ENCODE results near the gene AXL. TPM values are rescaled to one million over a fixed set of nuclear protein-coding genes. Genes with fewer than 3 reads are reported as not detected.

Gene AXL
- total RNA-seq, 1 donor from 2014 or later = 20.9 TPM

- Mint-ChIP-seq H3K4me1 (ENCODE audit: unreplicated experiment) (peaks cover 35% of the 10 kb centered on the region), H3K27ac (peak overlapping the region; percentile 96), H3K4me3 (peak overlapping the region; percentile 100), H3K27me3 (no peaks in the 10 kb centered on the region), H3K36me3 (peaks cover 11% of the 10 kb centered on the region), H3K9me3 (no peaks in the 10 kb centered on the region)
- TF ChIP-seq CTCF (conservative IDR thresholded peaks at IDR 0.05) = no peak
- no peak for DNase-seq (ENCODE audit: extremely low spot score, unreplicated experiment)
These were observed 90.4 kb downstream of the AXL start for GRCh38 chr19:41309180-41310032.

- Mint-ChIP-seq H3K27ac (peak within 1 kb of the TSS; percentile 96), H3K36me3 (peaks cover 11% of the 10 kb centered on the region), H3K4me1 (ENCODE audit: unreplicated experiment) (peaks cover 35% of the 10 kb centered on the region), H3K4me3 (peak within 1 kb of the TSS; percentile 100), H3K27me3 (no peaks in the 10 kb centered on the region), H3K9me3 (no peaks in the 10 kb centered on the region)
- peak; percentile 90 for DNase-seq (ENCODE audit: extremely low spot score, unreplicated experiment)
- TF ChIP-seq CTCF (conservative IDR thresholded peaks at IDR 0.05) = no peak
These were observed 91.2 kb downstream of the AXL start, which contains the start of gene CCDC97 for GRCh38 chr19:41310033-41310831. TSS of gene CCDC97 (plus strand) at chr19:41310172. CDS start at chr19:41310311, 139 bp downstream.

GRCh38 chr19:41311072-41311471, 92.0 kb downstream of the AXL start:
- H3K27me3 Mint-ChIP-seq = no peaks in the 10 kb centered on the region
- no peak for DNase-seq (ENCODE audit: extremely low spot score, unreplicated experiment)
- peak overlapping the region; percentile 100 for H3K4me3 Mint-ChIP-seq
- H3K4me1 Mint-ChIP-seq (ENCODE audit: unreplicated experiment) = peaks cover 35% of the 10 kb centered on the region
- no peaks in the 10 kb centered on the region for H3K9me3 Mint-ChIP-seq
- H3K27ac Mint-ChIP-seq = peak overlapping the region; percentile 96
- peaks cover 13% of the 10 kb centered on the region for H3K36me3 Mint-ChIP-seq
- no peak for TF ChIP-seq CTCF (conservative IDR thresholded peaks at IDR 0.05)

Other genes starting within 250 kb of the AXL start
- gene CYP2B6, start 227.9 kb upstream of the AXL start, total RNA-seq (ENCODE audit: low replicate concordance) = 0.53 and 1.2 TPM in 2 replicates
- gene CYP2A13, start 130.8 kb upstream of the AXL start, total RNA-seq (ENCODE audit: low replicate concordance) = not detected in 2 replicates
- not detected in 2 replicates for gene CYP2F1, start 104.8 kb upstream of the AXL start, total RNA-seq (ENCODE audit: low replicate concordance)
- gene CYP2S1, start 26.0 kb upstream of the AXL start, total RNA-seq (ENCODE audit: low replicate concordance) = 33.1 and 121 TPM in 2 replicates
- gene HNRNPUL1, start 45.1 kb downstream of the AXL start, total RNA-seq (ENCODE audit: low replicate concordance) = 189 and 244 TPM in 2 replicates
- gene CCDC97, start 90.9 kb downstream of the AXL start, total RNA-seq (ENCODE audit: low replicate concordance) = 26.7 and 42.6 TPM in 2 replicates
- gene TGFB1, start 134.7 kb downstream of the AXL start, total RNA-seq (ENCODE audit: low replicate concordance) = 2.3 and 3.4 TPM in 2 replicates
- gene B9D2, start 144.9 kb downstream of the AXL start, total RNA-seq (ENCODE audit: low replicate concordance) = 4.8 and 8.8 TPM in 2 replicates
- 2.0 and 8.1 TPM in 2 replicates for gene TMEM91, start 157.3 kb downstream of the AXL start, total RNA-seq (ENCODE audit: low replicate concordance)
- 11.4 and 20.2 TPM in 2 replicates for gene EXOSC5, start 178.1 kb downstream of the AXL start, total RNA-seq (ENCODE audit: low replicate concordance)
- gene BCKDHA, start 178.6 kb downstream of the AXL start, total RNA-seq (ENCODE audit: low replicate concordance) = 7.5 and 11.7 TPM in 2 replicates
- gene B3GNT8, start 208.2 kb downstream of the AXL start, total RNA-seq (ENCODE audit: low replicate concordance) = 9.3 and 13.0 TPM in 2 replicates
- gene DMAC2, start 220.7 kb downstream of the AXL start, total RNA-seq (ENCODE audit: low replicate concordance) = 43.8 and 57.4 TPM in 2 replicates
- 0.56 and 0.81 TPM in 2 replicates for gene ERICH4, start 223.9 kb downstream of the AXL start, total RNA-seq (ENCODE audit: low replicate concordance)